Vagina (tissue), 2 donors: ENCODE data around the gene TMEM244. TPM values are rescaled to one million over a fixed set of nuclear protein-coding genes. Genes with fewer than 3 reads are reported as not detected.

ENCODE experiments used
- DNase-seq, 2 donors: peaks; one replicate each; pipeline ENCODE4 v3.0.0-alpha.2; 2017; ENCODE audit errors: extremely low spot score in 2 of 2
- H3K27ac ChIP-seq: fragments of 200-600 bp; sonication (generic); one replicate; pipeline ENCODE4 v1.5.1; 2019
- H3K27me3 ChIP-seq: fragments of 200-600 bp; sonication (generic); one replicate; pipeline ENCODE4 v1.5.1; 2019
- H3K36me3 ChIP-seq, 2 donors: fragments of 200-600 bp; sonication (generic); one replicate each; pipeline ENCODE4 v1.5.1; 2017 to 2019
- H3K4me1 ChIP-seq: fragments of 200-600 bp; sonication (generic); one replicate; pipeline ENCODE4 v1.5.1; 2019
- H3K4me3 ChIP-seq, 2 donors: fragments of 200-600 bp; sonication (generic); 1 replicate in 1 of 2; 2 replicates in 1 of 2; pipeline ENCODE4 v1.5.1; 2016 to 2019
- H3K9me3 ChIP-seq: fragments of 200-600 bp; sonication (generic); one replicate; pipeline ENCODE4 v1.5.1; 2019
- CTCF ChIP-seq, 3 experiments: fragments of 450-650 bp in 2 of 3; fragments of 200-600 bp in 1 of 3; sonication (generic) in 1 of 3; IDR thresholded peaks; one replicate each; pipeline ENCODE4 v1.5.1; 2017 to 2019; ENCODE audit warnings: antibody characterized with exemption in 3 of 3, mild to moderate bottlenecking in 2 of 3, moderate library complexity in 2 of 3
- POLR2A ChIP-seq, 2 donors: fragments of 450-650 bp; IDR thresholded peaks; one replicate each; pipeline ENCODE4 v1.6.1; 2017; ENCODE audit warnings: antibody characterized with exemption in 2 of 2, mild to moderate bottlenecking in 2 of 2, moderate library complexity in 2 of 2
- POLR2AphosphoS5 ChIP-seq, 2 donors: sonication (generic); formaldehyde crosslinking; IDR thresholded peaks; one replicate each; pipeline ENCODE4 v1.9.0; 2017; ENCODE audit warnings: antibody characterized with exemption in 2 of 2, mild to moderate bottlenecking in 2 of 2, low read depth in 1 of 2; ENCODE audit not compliant: insufficient read depth in 1 of 2
- intact Hi-C: fragments of 100-400 bp; cut with DNase I; formaldehyde crosslinking; loops from one replicate; pipeline ENCODE4 v1.15.1; 2023
- total RNA-seq: library from RNA; depleted of rRNA; stranded (reverse); fragments of >200 nt; gene quantifications from one replicate; pipeline ENCODE4 v1.2.3, GENCODE V29; 2016

Gene TMEM244
- total RNA-seq, 1 donor from 2014 or later, result not detected

GRCh38 chr6:129902681-129903080 is 41.6 kb upstream of the TMEM244 start:
- DNase-seq, result no peak
- no peaks in the 10 kb centered on the region for H3K9me3 ChIP-seq
- intact Hi-C loops, result no loop called here
- no peaks in the 10 kb centered on the region for H3K36me3 ChIP-seq
- H3K27me3 ChIP-seq, result no peaks in the 10 kb centered on the region
- H3K4me1 ChIP-seq, result no peaks in the 10 kb centered on the region
- H3K27ac ChIP-seq, result no peak overlapping the region
- TF ChIP-seq POLR2AphosphoS5 (IDR thresholded peaks at IDR 0.05; ENCODE audit: insufficient read depth in 1 of 2, low read depth in 1 of 2) (no peak), CTCF (IDR thresholded peaks at IDR 0.05) (no peak), POLR2A (IDR thresholded peaks at IDR 0.05) (no peak)
- H3K4me3 ChIP-seq, result no peak overlapping the region

GRCh38 chr6:129901910-129902309 is 40.8 kb upstream of the TMEM244 start:
- intact Hi-C loops, result no loop called here
- H3K9me3 ChIP-seq, result no peaks in the 10 kb centered on the region

GRCh38 chr6:129895692-129896091 is 34.6 kb upstream of the TMEM244 start:
- H3K4me1 ChIP-seq, result no peaks in the 10 kb centered on the region
- no peaks in the 10 kb centered on the region for H3K9me3 ChIP-seq
- H3K27ac ChIP-seq, result no peak overlapping the region
- no peak for TF ChIP-seq CTCF (IDR thresholded peaks at IDR 0.05)
- TF ChIP-seq POLR2AphosphoS5 (IDR thresholded peaks at IDR 0.05; ENCODE audit: insufficient read depth in 1 of 2, low read depth in 1 of 2), result no peak
- TF ChIP-seq POLR2A (IDR thresholded peaks at IDR 0.05), result no peak
- no peak for DNase-seq
- H3K36me3 ChIP-seq, result no peaks in the 10 kb centered on the region
- intact Hi-C loops, result no loop called here
- H3K27me3 ChIP-seq, result no peaks in the 10 kb centered on the region
- no peak overlapping the region for H3K4me3 ChIP-seq

More at GRCh38 chr6:129901910-129902309, 40.8 kb upstream of the TMEM244 start:
- H3K36me3 ChIP-seq, result no peaks in the 10 kb centered on the region
- no peaks in the 10 kb centered on the region for H3K4me1 ChIP-seq
- no peak for TF ChIP-seq CTCF (IDR thresholded peaks at IDR 0.05)
- no peak for TF ChIP-seq POLR2A (IDR thresholded peaks at IDR 0.05)
- TF ChIP-seq POLR2AphosphoS5 (IDR thresholded peaks at IDR 0.05; ENCODE audit: insufficient read depth in 1 of 2, low read depth in 1 of 2), result no peak
- DNase-seq, result no peak
- no peak overlapping the region for H3K4me3 ChIP-seq
- H3K27ac ChIP-seq, result no peak overlapping the region
- no peaks in the 10 kb centered on the region for H3K27me3 ChIP-seq

- TF ChIP-seq CTCF (IDR thresholded peaks at IDR 0.05), result no peak
- TF ChIP-seq POLR2AphosphoS5 (IDR thresholded peaks at IDR 0.05; ENCODE audit: insufficient read depth in 1 of 2, low read depth in 1 of 2), result no peak
- no peak for TF ChIP-seq POLR2A (IDR thresholded peaks at IDR 0.05)
- H3K4me3 ChIP-seq, result no peak overlapping the region
- no peaks in the 10 kb centered on the region for H3K4me1 ChIP-seq
- no peak for DNase-seq
- H3K27ac ChIP-seq, result no peak overlapping the region
- H3K27me3 ChIP-seq, result no peaks in the 10 kb centered on the region
- intact Hi-C loops, result no loop called here
- no peaks in the 10 kb centered on the region for H3K36me3 ChIP-seq
- no peaks in the 10 kb centered on the region for H3K9me3 ChIP-seq
Measured at GRCh38 chr6:129894921-129895320, 33.8 kb upstream of the TMEM244 start.

GRCh38 chr6:129893640-129894039 is 32.5 kb upstream of the TMEM244 start:
- DNase-seq, result no peak
- Histone ChIP-seq H3K4me3 (no peak overlapping the region), H3K27me3 (no peaks in the 10 kb centered on the region), H3K27ac (no peak overlapping the region), H3K36me3 (no peaks in the 10 kb centered on the region), H3K9me3 (no peaks in the 10 kb centered on the region), H3K4me1 (no peaks in the 10 kb centered on the region)
- intact Hi-C loops, result no loop called here
- no peak for TF ChIP-seq CTCF (IDR thresholded peaks at IDR 0.05)
